Regular cardiac myocyte (primary cell): ENCODE measurements around the gene CCPG1. TPM values are rescaled to one million over a fixed set of nuclear protein-coding genes. Genes with fewer than 3 reads are reported as not detected.

Experiments used
- total RNA-seq: library from RNA; depleted of rRNA; stranded (reverse); fragments of >200 nt; gene quantifications from 2 replicates; pipeline ENCODE4 v1.2.3, GENCODE V29; 2014

Gene CCPG1, protein sequence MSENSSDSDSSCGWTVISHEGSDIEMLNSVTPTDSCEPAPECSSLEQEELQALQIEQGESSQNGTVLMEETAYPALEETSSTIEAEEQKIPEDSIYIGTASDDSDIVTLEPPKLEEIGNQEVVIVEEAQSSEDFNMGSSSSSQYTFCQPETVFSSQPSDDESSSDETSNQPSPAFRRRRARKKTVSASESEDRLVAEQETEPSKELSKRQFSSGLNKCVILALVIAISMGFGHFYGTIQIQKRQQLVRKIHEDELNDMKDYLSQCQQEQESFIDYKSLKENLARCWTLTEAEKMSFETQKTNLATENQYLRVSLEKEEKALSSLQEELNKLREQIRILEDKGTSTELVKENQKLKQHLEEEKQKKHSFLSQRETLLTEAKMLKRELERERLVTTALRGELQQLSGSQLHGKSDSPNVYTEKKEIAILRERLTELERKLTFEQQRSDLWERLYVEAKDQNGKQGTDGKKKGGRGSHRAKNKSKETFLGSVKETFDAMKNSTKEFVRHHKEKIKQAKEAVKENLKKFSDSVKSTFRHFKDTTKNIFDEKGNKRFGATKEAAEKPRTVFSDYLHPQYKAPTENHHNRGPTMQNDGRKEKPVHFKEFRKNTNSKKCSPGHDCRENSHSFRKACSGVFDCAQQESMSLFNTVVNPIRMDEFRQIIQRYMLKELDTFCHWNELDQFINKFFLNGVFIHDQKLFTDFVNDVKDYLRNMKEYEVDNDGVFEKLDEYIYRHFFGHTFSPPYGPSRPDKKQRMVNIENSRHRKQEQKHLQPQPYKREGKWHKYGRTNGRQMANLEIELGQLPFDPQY
- total RNA-seq, result 57.7 and 172 TPM in 2 replicates

DNA sequence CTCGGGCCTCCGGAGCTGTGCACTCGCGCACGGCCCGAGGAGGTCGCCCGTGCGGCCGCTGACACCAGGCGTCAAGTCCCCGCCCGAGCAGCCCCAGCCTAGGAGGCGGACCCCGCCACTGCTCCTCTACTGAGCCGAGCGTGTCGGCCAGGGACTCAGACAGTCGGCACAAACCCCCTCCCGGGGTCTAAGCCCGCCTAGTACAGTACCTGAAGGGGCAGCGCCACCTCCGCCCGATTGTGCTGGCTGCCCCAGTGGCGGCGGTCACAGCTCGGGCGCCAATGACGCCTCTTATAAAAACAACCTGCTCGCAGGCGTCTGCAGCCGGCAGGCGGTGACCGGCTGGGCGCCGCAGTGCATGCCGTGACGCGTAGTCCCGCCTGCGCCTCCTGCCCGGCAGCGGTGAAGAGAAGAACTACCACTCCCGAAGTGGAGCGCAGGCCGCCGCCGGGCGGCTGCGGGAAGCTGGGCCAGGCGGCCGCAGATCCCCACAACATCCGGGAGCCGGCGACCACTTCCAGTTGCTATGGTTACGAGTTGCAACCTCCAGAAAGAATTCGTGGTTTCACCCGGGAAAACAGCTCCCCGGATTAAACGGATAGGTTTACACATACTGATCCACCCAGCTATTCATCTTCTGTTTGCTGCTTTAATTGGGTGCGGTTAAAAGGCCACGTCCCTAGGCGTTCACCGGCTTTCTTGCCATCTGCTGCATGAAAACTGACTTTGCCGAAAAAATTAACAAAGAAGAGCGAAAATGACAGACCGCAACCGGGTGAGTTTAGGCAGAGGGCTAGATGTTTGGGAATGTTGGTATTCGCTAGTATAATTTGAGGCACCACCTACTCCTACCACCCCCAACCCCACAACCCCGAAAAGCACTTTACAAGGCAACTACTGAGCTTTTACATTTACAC lies at the start of gene CCPG1, which contains the start of gene PIERCE2:
Gene CCPG1 (minus strand): TSS at position 348 of the 917 bp plus-strand sequence. CDS start 18,935 bp downstream, outside the sequence.
Gene PIERCE2 (plus strand): TSS at position 484 of the 917 bp plus-strand sequence. CDS start 274 bp downstream, at position 758.

DNA sequence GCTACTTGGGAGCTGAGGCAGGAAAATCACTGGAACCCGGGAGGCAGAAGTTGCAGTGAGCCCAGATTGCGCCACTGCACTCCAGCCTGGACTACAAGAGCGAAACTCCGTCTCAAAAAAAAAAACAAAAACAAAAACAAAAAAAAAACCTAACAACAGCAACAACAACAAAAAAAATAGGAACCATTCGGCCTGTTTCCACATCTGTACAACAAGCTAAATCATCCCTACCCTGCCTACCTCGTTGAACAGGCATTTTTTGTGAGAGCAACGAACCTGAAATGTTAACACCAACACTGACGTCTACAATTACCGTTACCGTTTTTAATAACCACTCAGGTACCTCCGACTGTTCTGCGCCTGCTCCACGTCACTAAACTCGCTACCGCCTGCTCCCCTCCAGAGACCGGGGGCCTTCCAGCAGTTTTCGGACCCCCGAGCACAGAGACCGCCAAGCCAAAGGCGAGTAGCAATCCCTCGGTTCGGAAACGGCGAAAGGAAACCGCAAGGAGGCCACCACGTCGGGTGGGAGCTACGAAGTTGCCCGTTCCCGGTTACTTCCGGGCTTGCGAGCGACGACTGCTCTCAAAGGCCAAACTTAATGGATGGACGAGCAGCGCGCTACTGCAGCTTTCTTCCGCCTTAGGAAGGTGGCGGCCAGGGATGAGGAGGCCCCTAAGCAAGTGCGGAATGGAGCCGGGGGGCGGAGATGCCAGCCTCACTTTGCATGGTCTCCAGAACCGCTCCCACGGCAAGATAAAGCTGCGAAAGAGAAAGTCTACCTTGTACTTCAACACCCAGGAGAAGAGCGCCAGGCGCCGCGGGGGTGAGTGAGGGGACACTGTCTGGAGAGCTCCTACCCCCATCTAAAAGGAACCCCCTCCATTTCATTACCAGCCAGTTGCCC lies 89.3 kb downstream of the CCPG1 start, which contains the start of the genes PIGB and PIGBOS1:
Gene PIGB (plus strand): TSS at position 635 of the 907 bp plus-strand sequence. CDS start 29 bp downstream, at position 664.
Gene PIGBOS1 (minus strand): TSS at position 536 of the 907 bp plus-strand sequence. CDS start 1,331 bp downstream, outside the sequence.

Other genes starting within 250 kb of the CCPG1 start
- 64.4 and 94.7 TPM in 2 replicates for gene RSL24D1, start 211.4 kb downstream of the CCPG1 start, total RNA-seq
- 8.2 and 9.6 TPM in 2 replicates for gene RAB27A, start 118.5 kb downstream of the CCPG1 start, total RNA-seq
- gene PIGBOS1, start 89.2 kb downstream of the CCPG1 start, total RNA-seq, result 5.6 and 6.5 TPM in 2 replicates
- 10.0 and 13.2 TPM in 2 replicates for gene PIGB, start 89.1 kb downstream of the CCPG1 start, total RNA-seq
- gene PIERCE2, start 136 bp upstream of the CCPG1 start, total RNA-seq, result 2.1 and 4.2 TPM in 2 replicates
- gene DNAAF4, start 99.9 kb upstream of the CCPG1 start, total RNA-seq, result 0.38 and 1.1 TPM in 2 replicates
- gene PYGO1, start 180.0 kb upstream of the CCPG1 start, total RNA-seq, result 3.8 and 8.7 TPM in 2 replicates